ENCODE measurements around the gene MYF5. TPM values are rescaled to one million over a fixed set of nuclear protein-coding genes. Genes with fewer than 3 reads are reported as not detected.

The MYF5 gene
- total RNA-seq, 1 donor from 2014 or later, result not detected

GRCh38 chr12:80700327-80700726, 16.4 kb upstream of the MYF5 start:
- Mint-ChIP-seq H3K27me3 (peaks cover 5% of the 10 kb centered on the region), H3K36me3 (ENCODE audit: insufficient read depth) (no peaks in the 10 kb centered on the region), H3K4me3 (ENCODE audit: low read depth) (no peak overlapping the region), H3K9me3 (ENCODE audit: low read depth) (no peaks in the 10 kb centered on the region), H3K27ac (no peak overlapping the region), H3K4me1 (ENCODE audit: low read depth) (peaks cover 14% of the 10 kb centered on the region)
- no peak for DNase-seq (ENCODE audit: low spot score, unreplicated experiment)
- no peak for TF ChIP-seq CTCF (IDR thresholded peaks at IDR 0.05; ENCODE audit: unreplicated experiment)

GRCh38 chr12:80701388-80701787, 15.3 kb upstream of the MYF5 start:
- Mint-ChIP-seq H3K27me3 (peaks cover 14% of the 10 kb centered on the region), H3K36me3 (ENCODE audit: insufficient read depth) (no peaks in the 10 kb centered on the region), H3K9me3 (ENCODE audit: low read depth) (no peaks in the 10 kb centered on the region), H3K4me1 (ENCODE audit: low read depth) (peaks cover 14% of the 10 kb centered on the region), H3K27ac (no peak overlapping the region), H3K4me3 (ENCODE audit: low read depth) (no peak overlapping the region)
- no peak for DNase-seq (ENCODE audit: low spot score, unreplicated experiment)
- TF ChIP-seq CTCF (IDR thresholded peaks at IDR 0.05; ENCODE audit: unreplicated experiment), result no peak

- no peak for DNase-seq (ENCODE audit: low spot score, unreplicated experiment)
- no peaks in the 10 kb centered on the region for H3K36me3 Mint-ChIP-seq (ENCODE audit: insufficient read depth)
- H3K4me1 Mint-ChIP-seq (ENCODE audit: low read depth), result peaks cover 10% of the 10 kb centered on the region
- peak overlapping the region; percentile 12 for H3K27ac Mint-ChIP-seq
- no peak overlapping the region for H3K4me3 Mint-ChIP-seq (ENCODE audit: low read depth)
- TF ChIP-seq CTCF (IDR thresholded peaks at IDR 0.05; ENCODE audit: unreplicated experiment), result no peak
- H3K27me3 Mint-ChIP-seq, result peaks cover 31% of the 10 kb centered on the region
- no peaks in the 10 kb centered on the region for H3K9me3 Mint-ChIP-seq (ENCODE audit: low read depth)
These were observed 13.6 kb upstream of the MYF5 start for GRCh38 chr12:80702889-80703805.

- peaks cover 44% of the 10 kb centered on the region for H3K27me3 Mint-ChIP-seq
- H3K4me1 Mint-ChIP-seq (ENCODE audit: low read depth), result peaks cover 16% of the 10 kb centered on the region
- H3K4me3 Mint-ChIP-seq (ENCODE audit: low read depth), result no peak overlapping the region
- no peaks in the 10 kb centered on the region for H3K36me3 Mint-ChIP-seq (ENCODE audit: insufficient read depth)
- no peak for DNase-seq (ENCODE audit: low spot score, unreplicated experiment)
- no peak for TF ChIP-seq CTCF (IDR thresholded peaks at IDR 0.05; ENCODE audit: unreplicated experiment)
- H3K9me3 Mint-ChIP-seq (ENCODE audit: low read depth), result no peaks in the 10 kb centered on the region
- no peak overlapping the region for H3K27ac Mint-ChIP-seq
These were observed 12.3 kb upstream of the MYF5 start for GRCh38 chr12:80704420-80704819.

- Mint-ChIP-seq H3K36me3 (ENCODE audit: insufficient read depth) (no peaks in the 10 kb centered on the region), H3K4me1 (ENCODE audit: low read depth) (peaks cover 14% of the 10 kb centered on the region), H3K4me3 (ENCODE audit: low read depth) (peak within 1 kb of the TSS; percentile 76), H3K27ac (peak within 1 kb of the TSS; percentile 71), H3K27me3 (peaks cover 65% of the 10 kb centered on the region), H3K9me3 (ENCODE audit: low read depth) (no peaks in the 10 kb centered on the region)
- no peak for TF ChIP-seq CTCF (IDR thresholded peaks at IDR 0.05; ENCODE audit: unreplicated experiment)
- DNase-seq (ENCODE audit: low spot score, unreplicated experiment), result no peak
These were observed 9.4 kb upstream of the MYF5 start, which contains the start of gene MYF6 for GRCh38 chr12:80707126-80707829. TSS of gene MYF6 (plus strand) at chr12:80707634. CDS start at chr12:80707720, 86 bp downstream.

Measured in progenitor cell of endocrine pancreas (in vitro differentiated cells).